Activated CD8-positive, alpha-beta memory T cell treated with anti-CD3 and anti-CD28 coated beads, Interleukin-2, amount 50 U/mL, for 48 hours (primary cell): ENCODE measurements around the gene PNKD.
A peak's percentile ranks its signal among the peaks of the same experiment; 100 is the strongest.

Experiments used
- DNase-seq: peaks from one replicate; pipeline ENCODE4 v3.0.0-alpha.2; 2020

The PNKD gene

GRCh38 chr2:218273908-218274249, 3.6 kb downstream of the PNKD start:
- no peak for DNase-seq

DNA sequence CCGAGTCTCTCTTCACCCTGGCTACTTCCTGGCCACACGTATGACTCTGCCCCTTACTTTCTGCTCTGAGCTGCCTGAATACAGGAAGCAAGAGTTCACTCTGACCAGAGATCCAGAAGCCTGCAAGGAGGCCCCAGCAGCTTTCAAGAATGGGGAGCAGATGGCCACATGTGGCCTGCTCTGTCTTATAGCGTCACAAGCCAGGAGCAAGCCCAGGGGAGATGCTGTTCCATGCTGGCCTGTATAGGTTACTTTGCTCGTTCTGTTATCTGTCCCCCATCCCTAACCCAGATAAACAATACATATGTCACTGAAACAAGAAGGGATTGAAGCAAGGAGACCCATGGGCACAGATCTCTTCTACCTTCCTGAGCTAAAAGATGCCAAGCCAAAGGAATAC, 4.3 kb downstream of the PNKD start:
- no peak for DNase-seq

GRCh38 chr2:218275371-218276072, 5.2 kb downstream of the PNKD start:
- DNase-seq, result no peak

- DNase-seq, result no peak
Observed at GRCh38 chr2:218276986-218277755, 6.9 kb downstream of the PNKD start.

DNA sequence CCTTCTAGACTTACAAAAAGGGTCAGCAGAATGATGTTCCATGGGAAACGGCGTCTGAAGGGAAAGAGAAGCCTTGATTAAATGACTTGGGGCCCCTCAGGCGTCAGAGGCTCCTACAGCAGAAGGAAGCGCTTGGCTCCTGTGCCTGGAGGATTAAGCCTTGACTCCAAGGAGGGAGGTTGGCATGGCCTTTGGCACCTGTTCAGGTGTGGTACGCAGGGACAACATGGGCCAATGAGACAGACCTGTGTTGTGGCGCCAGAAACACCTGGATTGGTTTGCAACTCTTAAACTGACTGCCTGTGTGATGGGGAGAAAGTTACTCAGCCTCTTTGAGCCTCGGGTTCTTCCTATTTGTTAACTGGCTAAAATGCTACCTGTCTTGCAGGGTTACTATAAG, 7.6 kb downstream of the PNKD start:
- no peak for DNase-seq

- DNase-seq, result no peak
Observed at GRCh38 chr2:218278531-218279360, 8.4 kb downstream of the PNKD start.

GRCh38 chr2:218280260-218280870, 10.0 kb downstream of the PNKD start:
- no peak for DNase-seq

DNA sequence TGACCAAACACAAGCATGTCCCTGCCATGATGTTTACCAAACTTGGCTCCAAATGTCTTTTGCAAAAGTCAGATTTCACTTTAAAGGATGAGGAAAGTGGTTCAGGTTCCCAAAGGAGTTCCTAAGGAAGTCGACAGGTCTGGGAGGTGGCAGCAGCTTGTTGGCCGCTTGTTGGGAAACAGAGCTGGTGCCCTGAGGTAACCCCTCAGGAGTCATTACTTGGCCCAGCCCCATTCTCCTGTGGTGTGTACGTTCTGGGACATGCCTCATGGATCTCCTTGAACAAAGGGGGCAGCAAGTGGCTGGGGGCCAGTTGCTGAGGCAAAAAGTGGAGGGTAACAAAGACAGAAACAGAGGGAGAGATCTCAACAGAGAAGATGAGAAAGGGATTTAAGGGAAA, 11.1 kb downstream of the PNKD start:
- no peak for DNase-seq

GRCh38 chr2:218282173-218282991, 12.1 kb downstream of the PNKD start:
- no peak for DNase-seq

- peak; percentile 76 for DNase-seq
Observed at GRCh38 chr2:218284106-218284811, 13.9 kb downstream of the PNKD start.

- DNase-seq, result no peak
Observed at GRCh38 chr2:218285604-218286003, 15.3 kb downstream of the PNKD start.

DNA sequence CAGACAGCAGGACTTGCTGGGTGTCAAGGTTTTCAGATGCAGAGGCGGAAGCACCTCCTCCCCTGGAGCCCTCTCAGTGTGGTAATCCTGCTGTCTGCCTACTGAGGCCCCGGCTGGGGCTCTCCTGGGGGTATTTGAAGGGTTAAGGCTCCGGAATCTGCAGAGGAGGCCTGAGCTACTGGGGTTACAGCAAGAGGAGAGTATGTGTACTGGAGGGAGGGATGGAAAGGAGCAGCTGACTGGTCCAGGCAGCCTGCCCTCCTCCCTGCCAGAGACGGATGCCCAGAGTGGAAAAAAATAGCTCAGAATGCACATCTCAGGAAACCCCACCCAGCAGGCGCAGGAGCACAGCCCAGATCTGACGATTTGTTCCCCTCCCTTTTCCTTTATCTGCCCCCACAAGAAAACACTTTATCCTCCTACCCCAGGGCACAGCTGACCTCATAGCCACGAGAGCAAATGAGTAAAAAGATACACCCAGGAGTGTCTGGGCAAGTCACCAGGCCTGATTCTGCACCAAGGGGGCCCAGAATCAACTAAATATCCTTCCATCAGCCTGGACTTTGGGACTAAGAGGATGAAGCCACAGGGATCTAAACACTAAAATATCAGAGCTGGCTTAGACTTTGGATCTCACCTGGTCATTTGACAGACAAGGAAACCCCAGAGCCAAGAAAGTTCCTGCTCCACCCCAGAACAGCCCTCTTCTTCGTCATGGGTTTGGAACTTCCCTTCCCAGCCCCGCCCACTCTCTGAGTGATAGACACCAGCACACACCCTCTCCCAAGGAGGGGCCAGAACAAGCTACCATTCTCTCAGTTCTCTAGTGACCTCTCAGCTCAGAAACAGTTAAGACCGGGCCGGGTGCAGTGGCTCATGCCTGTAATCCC, 16.5 kb downstream of the PNKD start:
- peak; percentile 83 for DNase-seq

DNA sequence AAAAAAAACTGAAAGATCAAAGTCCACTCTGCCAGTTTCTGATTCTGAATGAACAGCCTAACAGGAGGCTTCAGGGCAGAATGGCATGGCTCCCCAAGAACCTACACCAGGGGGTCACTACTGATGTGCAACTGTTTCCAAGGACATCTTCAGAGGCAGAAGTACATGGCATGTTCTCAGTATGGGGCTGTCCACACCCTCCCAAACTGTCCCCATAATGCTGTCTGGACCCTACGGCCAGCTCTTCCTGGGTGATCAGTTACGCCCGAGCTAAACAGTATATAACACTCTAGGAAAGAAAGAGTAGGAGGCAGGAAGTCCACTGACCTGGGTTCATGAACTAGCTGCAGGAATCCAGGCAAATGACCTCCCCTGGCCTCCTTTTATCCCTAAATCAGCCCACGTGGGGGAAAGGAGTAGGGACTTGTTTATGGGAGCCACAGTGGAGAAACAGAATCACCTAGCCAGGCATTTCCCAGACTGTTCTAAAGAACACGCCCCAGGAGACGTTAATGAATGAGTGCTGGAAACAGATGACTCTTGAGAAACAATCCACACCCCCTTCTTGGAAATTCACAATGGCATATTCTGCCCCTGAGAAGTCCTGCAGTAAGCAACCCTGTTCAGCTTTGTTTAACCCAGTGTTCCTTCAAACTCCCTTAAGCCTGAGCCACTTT, 19.5 kb downstream of the PNKD start:
- DNase-seq, result no peak

GRCh38 chr2:218290316-218291261, 20.3 kb downstream of the PNKD start:
- no peak for DNase-seq

DNA sequence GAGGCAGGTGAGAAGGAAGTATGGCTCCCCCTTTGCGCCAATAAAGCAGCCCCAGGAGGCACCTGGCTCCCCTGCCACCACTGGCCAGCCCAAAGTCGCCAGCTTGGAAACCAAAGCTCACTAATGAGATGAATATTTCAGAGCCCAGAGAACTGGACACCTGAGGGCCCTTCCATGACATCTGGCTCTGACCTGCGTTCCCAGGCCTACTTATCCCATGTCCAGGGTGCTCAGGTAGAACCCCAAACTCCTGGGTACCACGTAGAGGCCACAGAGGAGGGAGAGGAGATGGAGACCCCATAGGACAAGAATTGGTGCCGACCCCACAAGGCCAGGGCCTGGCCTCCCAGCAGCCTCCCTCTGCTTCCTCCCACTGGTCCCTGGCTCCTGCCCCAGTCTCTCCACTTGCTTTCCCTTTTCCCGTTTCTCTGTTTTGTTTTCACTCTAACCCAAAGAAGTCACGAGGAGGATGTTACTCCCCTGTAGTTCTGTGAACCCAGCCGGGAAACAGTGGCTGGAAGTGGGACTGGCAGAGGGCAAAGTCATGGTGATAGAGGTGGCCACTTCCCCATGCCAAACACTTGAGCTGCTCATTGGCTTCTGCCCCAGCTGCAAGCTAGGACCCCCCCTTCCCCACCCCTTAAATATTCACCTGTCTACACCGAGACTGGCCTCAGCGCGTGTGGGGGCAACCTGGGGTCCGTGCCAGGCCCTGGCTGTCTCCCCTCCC, 21.2 kb downstream of the PNKD start:
- DNase-seq, result no peak

- peak; percentile 91 for DNase-seq
Observed at GRCh38 chr2:218292048-218293014, 22.0 kb downstream of the PNKD start, which contains the start of gene TMBIM1. Gene TMBIM1, minus strand, starts transcription at chr2:218292503. Its CDS starts 10,362 bp downstream, at chr2:218282141.
